Peyer's patch (tissue), 4 donors: Measurements from ENCODE around the gene IL22RA1. TPM values are rescaled to one million over a fixed set of nuclear protein-coding genes. Genes with fewer than 3 reads are reported as not detected.

Experiments
- DNase-seq, 3 donors: peaks; one replicate each; pipeline ENCODE4 v3.0.0-alpha.2; 2017 to 2019
- H3K27ac ChIP-seq, 4 donors: fragments of 200-600 bp; sonication (generic); one replicate each; pipeline ENCODE4 v1.5.1; 2016 to 2019
- H3K27me3 ChIP-seq, 2 donors: fragments of 200-600 bp; sonication (generic); one replicate each; pipeline ENCODE4 v1.5.1; 2019
- H3K36me3 ChIP-seq, 3 donors: fragments of 200-600 bp; sonication (generic); one replicate each; pipeline ENCODE4 v1.5.1; 2016 to 2019
- H3K4me1 ChIP-seq, 4 donors: fragments of 200-600 bp; sonication (generic); one replicate each; pipeline ENCODE4 v1.5.1; 2016 to 2019
- H3K4me3 ChIP-seq, 4 donors: fragments of 200-600 bp; sonication (generic); 1 replicate in 3 of 4; 2 replicates in 1 of 4; pipeline ENCODE4 v1.5.1; 2016 to 2019; ENCODE audit warnings: mild to moderate bottlenecking in 1 of 4
- H3K9me3 ChIP-seq, 4 donors: fragments of 200-600 bp; sonication (generic); one replicate each; pipeline ENCODE4 v1.5.1; 2016 to 2019; ENCODE audit warnings: mild to moderate bottlenecking in 1 of 4
- POLR2A ChIP-seq, 2 donors: fragments of 450-650 bp; IDR thresholded peaks; one replicate each; pipeline ENCODE4 v1.5.1; 2017; ENCODE audit warnings: antibody characterized with exemption in 2 of 2, mild to moderate bottlenecking in 2 of 2, moderate library complexity in 2 of 2
- total RNA-seq, 4 donors: library from RNA; depleted of rRNA; stranded (reverse); fragments of >200 nt; gene quantifications; one replicate each; pipeline ENCODE4 v1.1.0, GENCODE V29; 2016
- TF ChIP-seq, protein P1 (sequence below), 6 experiments: fragments of 450-650 bp in 4 of 6; fragments of 200-600 bp in 2 of 6; sonication (generic) in 1 of 6; IDR thresholded peaks; one replicate each; pipeline ENCODE4 v1.5.1; 2017 to 2019; ENCODE audit warnings: antibody characterized with exemption in 6 of 6, mild to moderate bottlenecking in 3 of 6, moderate library complexity in 1 of 6

IL22RA1 gene
- total RNA-seq, 4 donors from 2014 or later, result 9.9 to 87.9 (median 74.5) TPM

- H3K27ac ChIP-seq, result peak overlapping the region; percentile 69 to 90 (median 81)
- TF ChIP-seq POLR2A (IDR thresholded peaks at IDR 0.05), result no peak
- TF ChIP-seq, protein P1, sequence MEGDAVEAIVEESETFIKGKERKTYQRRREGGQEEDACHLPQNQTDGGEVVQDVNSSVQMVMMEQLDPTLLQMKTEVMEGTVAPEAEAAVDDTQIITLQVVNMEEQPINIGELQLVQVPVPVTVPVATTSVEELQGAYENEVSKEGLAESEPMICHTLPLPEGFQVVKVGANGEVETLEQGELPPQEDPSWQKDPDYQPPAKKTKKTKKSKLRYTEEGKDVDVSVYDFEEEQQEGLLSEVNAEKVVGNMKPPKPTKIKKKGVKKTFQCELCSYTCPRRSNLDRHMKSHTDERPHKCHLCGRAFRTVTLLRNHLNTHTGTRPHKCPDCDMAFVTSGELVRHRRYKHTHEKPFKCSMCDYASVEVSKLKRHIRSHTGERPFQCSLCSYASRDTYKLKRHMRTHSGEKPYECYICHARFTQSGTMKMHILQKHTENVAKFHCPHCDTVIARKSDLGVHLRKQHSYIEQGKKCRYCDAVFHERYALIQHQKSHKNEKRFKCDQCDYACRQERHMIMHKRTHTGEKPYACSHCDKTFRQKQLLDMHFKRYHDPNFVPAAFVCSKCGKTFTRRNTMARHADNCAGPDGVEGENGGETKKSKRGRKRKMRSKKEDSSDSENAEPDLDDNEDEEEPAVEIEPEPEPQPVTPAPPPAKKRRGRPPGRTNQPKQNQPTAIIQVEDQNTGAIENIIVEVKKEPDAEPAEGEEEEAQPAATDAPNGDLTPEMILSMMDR (IDR thresholded peaks at IDR 0.05), result no peak
- DNase-seq, result no peak
- no peaks in the 10 kb centered on the region for H3K36me3 ChIP-seq
- no peaks in the 10 kb centered on the region for H3K9me3 ChIP-seq
- peak overlapping the region; percentile 52 to 71 (median 60) for H3K4me3 ChIP-seq
- no peaks in the 10 kb centered on the region for H3K27me3 ChIP-seq
- peaks cover 0 to 18% (median 14%) of the 10 kb centered on the region in 4 donors for H3K4me1 ChIP-seq
Measured at GRCh38 chr1:24186711-24186992, 43.7 kb upstream of the IL22RA1 start.

DNA sequence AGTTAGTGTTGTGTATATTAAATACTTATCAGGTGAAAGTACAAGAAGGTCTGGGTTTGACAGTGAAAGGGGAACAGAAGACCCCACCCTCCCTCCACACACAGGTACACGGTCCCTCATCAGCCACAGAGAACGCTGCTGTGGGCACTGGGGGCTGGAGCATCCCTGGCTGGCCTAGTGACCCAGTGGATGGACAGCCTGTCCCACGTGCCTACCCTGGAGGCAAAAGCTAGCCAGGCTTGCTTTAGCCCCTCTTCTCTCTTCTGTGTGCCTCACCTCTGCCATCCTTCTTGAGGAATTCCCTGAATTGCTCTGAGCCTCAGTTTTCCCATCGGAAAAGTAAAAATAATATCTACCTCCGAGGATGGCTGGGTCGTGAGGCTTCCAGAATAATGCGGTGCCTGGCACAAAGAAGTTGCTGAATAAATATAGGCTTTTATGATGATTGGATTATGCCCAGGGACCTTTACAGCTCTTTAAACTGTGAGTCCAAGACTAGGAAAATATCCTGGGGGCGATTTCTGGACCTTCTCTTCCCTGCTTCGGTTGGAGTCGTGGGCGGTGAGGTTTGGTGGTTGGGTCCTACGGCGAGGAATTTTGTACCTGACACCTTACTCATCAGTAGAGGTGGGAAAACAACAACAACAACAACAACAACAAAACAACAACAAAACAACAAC lies 43.2 kb upstream of the IL22RA1 start:
- Histone ChIP-seq H3K36me3 (no peaks in the 10 kb centered on the region), H3K4me1 (peaks cover 0 to 18% (median 9%) of the 10 kb centered on the region in 4 donors), H3K9me3 (no peaks in the 10 kb centered on the region), H3K27me3 (no peaks in the 10 kb centered on the region), H3K27ac (peak overlapping the region; percentile 69 to 90 (median 81)), H3K4me3 (peak overlapping the region; percentile 52 to 71 (median 60))
- DNase-seq, result peak in 1 of 3 donors; percentile 45
- TF ChIP-seq, protein P1 (IDR thresholded peaks at IDR 0.05), result no peak
- TF ChIP-seq POLR2A (IDR thresholded peaks at IDR 0.05), result no peak

DNA sequence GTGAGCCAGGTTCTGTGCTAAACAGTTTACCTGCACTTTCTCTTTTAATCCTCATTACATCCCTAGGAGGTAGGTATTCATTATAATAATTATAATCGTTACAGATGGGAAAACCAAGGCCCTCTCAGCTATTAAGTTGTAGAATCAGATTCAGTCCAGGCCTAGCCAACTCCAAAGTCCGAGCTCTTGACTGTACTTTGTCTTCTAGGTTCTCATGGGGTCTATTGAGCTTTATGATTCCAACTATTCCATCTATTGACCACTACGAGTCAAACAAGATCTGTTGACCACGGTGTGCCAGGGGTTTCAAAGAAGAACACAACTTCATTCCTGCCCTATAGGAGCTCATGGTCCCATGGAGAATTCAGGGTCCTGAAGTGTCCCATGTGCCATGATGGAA lies 42.1 kb upstream of the IL22RA1 start:
- Histone ChIP-seq H3K36me3 (no peaks in the 10 kb centered on the region), H3K4me3 (peak overlapping the region in 2 of 4 donors; percentile 61 to 71), H3K9me3 (no peaks in the 10 kb centered on the region), H3K4me1 (peaks cover 0 to 14% (median 6%) of the 10 kb centered on the region in 4 donors), H3K27ac (peak overlapping the region in 2 of 4 donors; percentile 87 to 90), H3K27me3 (no peaks in the 10 kb centered on the region)
- peak in 1 of 3 donors; percentile 50 for DNase-seq
- TF ChIP-seq, protein P1 (IDR thresholded peaks at IDR 0.05), result no peak
- no peak for TF ChIP-seq POLR2A (IDR thresholded peaks at IDR 0.05)

DNA sequence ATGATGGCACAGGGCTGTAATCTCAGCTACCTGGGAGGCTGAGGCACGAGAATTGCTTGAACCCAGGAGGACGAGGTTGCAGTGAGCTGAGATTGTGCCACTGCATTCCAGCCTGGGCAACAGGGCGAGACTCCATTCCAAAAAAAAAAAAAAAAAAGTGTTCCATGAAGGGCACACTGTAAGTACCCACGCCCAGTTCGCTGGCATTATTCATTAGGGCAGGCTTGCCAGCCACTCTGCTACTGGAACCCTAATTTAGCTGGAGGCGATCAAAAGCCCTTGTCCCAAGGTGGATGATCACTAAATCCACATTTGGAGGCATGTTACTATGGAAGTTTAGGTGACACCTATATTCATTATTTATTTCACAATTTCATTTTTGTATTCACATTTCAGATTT lies 39.1 kb upstream of the IL22RA1 start:
- no peak overlapping the region for H3K27ac ChIP-seq
- peaks cover 0 to 7% (median under 1%) of the 10 kb centered on the region in 4 donors for H3K4me1 ChIP-seq
- TF ChIP-seq, protein P1 (IDR thresholded peaks at IDR 0.05), result no peak
- no peak for TF ChIP-seq POLR2A (IDR thresholded peaks at IDR 0.05)
- H3K9me3 ChIP-seq, result no peaks in the 10 kb centered on the region
- H3K36me3 ChIP-seq, result no peaks in the 10 kb centered on the region
- no peaks in the 10 kb centered on the region for H3K27me3 ChIP-seq
- DNase-seq, result peak in 1 of 3 donors; percentile 23
- no peak overlapping the region for H3K4me3 ChIP-seq

GRCh38 chr1:24181619-24182018 lies 38.7 kb upstream of the IL22RA1 start:
- peak in 1 of 3 donors; percentile 34 for DNase-seq
- Histone ChIP-seq H3K36me3 (no peaks in the 10 kb centered on the region), H3K27me3 (no peaks in the 10 kb centered on the region), H3K27ac (no peak overlapping the region), H3K4me3 (no peak overlapping the region), H3K4me1 (peaks cover 0 to 7% (median 0%) of the 10 kb centered on the region in 4 donors), H3K9me3 (no peaks in the 10 kb centered on the region)
- TF ChIP-seq, protein P1 (IDR thresholded peaks at IDR 0.05), result no peak
- TF ChIP-seq POLR2A (IDR thresholded peaks at IDR 0.05), result no peak
